ENCODE data around the gene ADAMTS2.

DNA sequence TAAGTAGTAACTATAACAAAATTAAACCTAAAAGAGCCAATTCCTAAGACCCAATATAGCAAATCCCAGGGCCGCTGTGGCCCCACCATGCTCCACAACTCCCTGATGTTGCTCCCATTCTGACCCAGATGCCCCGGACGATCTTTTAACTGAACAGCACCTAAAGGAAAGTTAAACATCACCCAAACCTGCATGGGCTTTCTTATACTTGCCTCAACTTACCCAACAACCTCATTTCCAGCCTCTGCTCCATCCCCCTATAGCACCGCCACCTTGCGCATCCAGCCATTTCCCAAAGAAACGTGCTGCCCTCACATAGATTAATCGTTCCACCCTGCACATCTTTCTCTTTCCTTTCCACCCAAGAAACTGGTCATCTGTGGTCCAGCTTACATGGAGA lies 230.5 kb downstream of the ADAMTS2 start:
- TF ChIP-seq, protein P1, sequence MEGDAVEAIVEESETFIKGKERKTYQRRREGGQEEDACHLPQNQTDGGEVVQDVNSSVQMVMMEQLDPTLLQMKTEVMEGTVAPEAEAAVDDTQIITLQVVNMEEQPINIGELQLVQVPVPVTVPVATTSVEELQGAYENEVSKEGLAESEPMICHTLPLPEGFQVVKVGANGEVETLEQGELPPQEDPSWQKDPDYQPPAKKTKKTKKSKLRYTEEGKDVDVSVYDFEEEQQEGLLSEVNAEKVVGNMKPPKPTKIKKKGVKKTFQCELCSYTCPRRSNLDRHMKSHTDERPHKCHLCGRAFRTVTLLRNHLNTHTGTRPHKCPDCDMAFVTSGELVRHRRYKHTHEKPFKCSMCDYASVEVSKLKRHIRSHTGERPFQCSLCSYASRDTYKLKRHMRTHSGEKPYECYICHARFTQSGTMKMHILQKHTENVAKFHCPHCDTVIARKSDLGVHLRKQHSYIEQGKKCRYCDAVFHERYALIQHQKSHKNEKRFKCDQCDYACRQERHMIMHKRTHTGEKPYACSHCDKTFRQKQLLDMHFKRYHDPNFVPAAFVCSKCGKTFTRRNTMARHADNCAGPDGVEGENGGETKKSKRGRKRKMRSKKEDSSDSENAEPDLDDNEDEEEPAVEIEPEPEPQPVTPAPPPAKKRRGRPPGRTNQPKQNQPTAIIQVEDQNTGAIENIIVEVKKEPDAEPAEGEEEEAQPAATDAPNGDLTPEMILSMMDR (conservative IDR thresholded peaks at IDR 0.05; ENCODE audit: low read depth, low read length): no peak
- TF ChIP-seq, protein P2, sequence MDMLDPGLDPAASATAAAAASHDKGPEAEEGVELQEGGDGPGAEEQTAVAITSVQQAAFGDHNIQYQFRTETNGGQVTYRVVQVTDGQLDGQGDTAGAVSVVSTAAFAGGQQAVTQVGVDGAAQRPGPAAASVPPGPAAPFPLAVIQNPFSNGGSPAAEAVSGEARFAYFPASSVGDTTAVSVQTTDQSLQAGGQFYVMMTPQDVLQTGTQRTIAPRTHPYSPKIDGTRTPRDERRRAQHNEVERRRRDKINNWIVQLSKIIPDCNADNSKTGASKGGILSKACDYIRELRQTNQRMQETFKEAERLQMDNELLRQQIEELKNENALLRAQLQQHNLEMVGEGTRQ (IDR thresholded peaks at IDR 0.05; ENCODE audit: low read depth, low read length): no peak
- no peak for TF ChIP-seq FOS (IDR thresholded peaks at IDR 0.05; ENCODE audit: low read depth, low read length)
- no peak for TF ChIP-seq MAFK (IDR thresholded peaks at IDR 0.05; ENCODE audit: low read depth, low read length)
- no peak for TF ChIP-seq CHD1 (IDR thresholded peaks at IDR 0.05; ENCODE audit: low read depth, low read length)
- TF ChIP-seq POLR2A (IDR thresholded peaks at IDR 0.05; ENCODE audit: low read depth, low read length): no peak
- TF ChIP-seq, protein P3, sequence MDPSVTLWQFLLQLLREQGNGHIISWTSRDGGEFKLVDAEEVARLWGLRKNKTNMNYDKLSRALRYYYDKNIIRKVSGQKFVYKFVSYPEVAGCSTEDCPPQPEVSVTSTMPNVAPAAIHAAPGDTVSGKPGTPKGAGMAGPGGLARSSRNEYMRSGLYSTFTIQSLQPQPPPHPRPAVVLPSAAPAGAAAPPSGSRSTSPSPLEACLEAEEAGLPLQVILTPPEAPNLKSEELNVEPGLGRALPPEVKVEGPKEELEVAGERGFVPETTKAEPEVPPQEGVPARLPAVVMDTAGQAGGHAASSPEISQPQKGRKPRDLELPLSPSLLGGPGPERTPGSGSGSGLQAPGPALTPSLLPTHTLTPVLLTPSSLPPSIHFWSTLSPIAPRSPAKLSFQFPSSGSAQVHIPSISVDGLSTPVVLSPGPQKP (IDR thresholded peaks at IDR 0.05; ENCODE audit: borderline replicate concordance, low read depth, low read length): no peak
- TF ChIP-seq NFE2L2 (IDR thresholded peaks at IDR 0.05; ENCODE audit: low read depth, low read length): no peak
- no peak for TF ChIP-seq RFX5 (IDR thresholded peaks at IDR 0.05; ENCODE audit: low read depth, low read length)
- TF ChIP-seq RAD21 (IDR thresholded peaks at IDR 0.05; ENCODE audit: low read length): no peak
- no peak for TF ChIP-seq RCOR1 (IDR thresholded peaks at IDR 0.05; ENCODE audit: insufficient replicate concordance, low read length)
- TF ChIP-seq BHLHE40 (IDR thresholded peaks at IDR 0.05; ENCODE audit: low read depth, low read length): no peak
